ENCODE measurements around the gene TMEM132C. TPM values are rescaled to one million over a fixed set of nuclear protein-coding genes. Genes with fewer than 3 reads are reported as not detected.
"Not testable (repeated sequence)": the region's sequence is repeated elsewhere in the genome, so short reads cannot be mapped to it uniquely, and the experiment has no call there.

TMEM132C gene
- total RNA-seq, 6 experiments from 2014 or later, result 0.04 to 0.19 (median 0.06) TPM; not detected in 3

GRCh38 chr12:128236525-128236924 lies 30.4 kb upstream of the TMEM132C start:
- ATAC-seq, result no peak
- H3K9me3 ChIP-seq, result no peaks in the 10 kb centered on the region

GRCh38 chr12:128240745-128241144 lies 26.2 kb upstream of the TMEM132C start:
- 46% methylated on average over 2 of the region's 2 CpGs for WGBS (ENCODE audit: insufficient coverage, low coverage, low lambda C conversion rate, missing lambda C conversion rate)
- Histone ChIP-seq H3K4me3 (no peak overlapping the region), H3K27ac (no peak overlapping the region), H3K4me1 (no peaks in the 10 kb centered on the region), H3K36me3 (no peaks in the 10 kb centered on the region), H3K9me3 (no peaks in the 10 kb centered on the region), H3K27me3 (no peaks in the 10 kb centered on the region)
- no peak for TF ChIP-seq POLR2A (IDR thresholded peaks at IDR 0.05)
- no peak for TF ChIP-seq CTCF (IDR thresholded peaks at IDR 0.05)
- ATAC-seq, result no peak
- intact Hi-C loops (cut with DNase I), result no loop called here
- no peak for DNase-seq

More at GRCh38 chr12:128236525-128236924, 30.4 kb upstream of the TMEM132C start:
- Histone ChIP-seq H3K4me1 (no peaks in the 10 kb centered on the region), H3K36me3 (no peaks in the 10 kb centered on the region), H3K4me3 (no peak overlapping the region), H3K27ac (no peak overlapping the region), H3K27me3 (no peaks in the 10 kb centered on the region)
- TF ChIP-seq CTCF (IDR thresholded peaks at IDR 0.05) (no peak), POLR2A (IDR thresholded peaks at IDR 0.05) (no peak)
- DNase-seq, result no peak
- intact Hi-C loops (cut with DNase I), result no loop called here
- WGBS (ENCODE audit: insufficient coverage, low coverage, low lambda C conversion rate, missing lambda C conversion rate), result 8% methylated on average over 1 of the region's 1 CpG

- DNase-seq, result no peak
- Histone ChIP-seq H3K4me3 (no peak overlapping the region), H3K27ac (no peak overlapping the region), H3K9me3 (no peaks in the 10 kb centered on the region), H3K4me1 (no peaks in the 10 kb centered on the region), H3K36me3 (no peaks in the 10 kb centered on the region), H3K27me3 (no peaks in the 10 kb centered on the region)
- TF ChIP-seq POLR2A (IDR thresholded peaks at IDR 0.05) (no peak), CTCF (IDR thresholded peaks at IDR 0.05) (no peak)
- 72% methylated on average over 2 of the region's 2 CpGs for WGBS (ENCODE audit: insufficient coverage, low coverage, low lambda C conversion rate, missing lambda C conversion rate)
- no peak for ATAC-seq
- intact Hi-C loops (cut with DNase I), result no loop called here
These were observed 21.8 kb upstream of the TMEM132C start for GRCh38 chr12:128245121-128245520.

GRCh38 chr12:128245905-128246304 lies 21.1 kb upstream of the TMEM132C start:
- 24% methylated on average over 7 of the region's 7 CpGs for WGBS (ENCODE audit: insufficient coverage, low coverage, low lambda C conversion rate, missing lambda C conversion rate)
- no peak for DNase-seq
- Histone ChIP-seq H3K4me3 (no peak overlapping the region), H3K4me1 (no peaks in the 10 kb centered on the region), H3K27ac (no peak overlapping the region), H3K27me3 (no peaks in the 10 kb centered on the region), H3K9me3 (no peaks in the 10 kb centered on the region), H3K36me3 (no peaks in the 10 kb centered on the region)
- no peak for TF ChIP-seq POLR2A (IDR thresholded peaks at IDR 0.05)
- no peak for TF ChIP-seq CTCF (IDR thresholded peaks at IDR 0.05)
- intact Hi-C loops (cut with DNase I), result no loop called here
- no peak for ATAC-seq

GRCh38 chr12:128250096-128250495 lies 16.9 kb upstream of the TMEM132C start:
- intact Hi-C loops (cut with DNase I), result no loop called here
- no peak for TF ChIP-seq POLR2A (IDR thresholded peaks at IDR 0.05)
- H3K4me1 ChIP-seq, result no peaks in the 10 kb centered on the region
- H3K36me3 ChIP-seq, result no peaks in the 10 kb centered on the region
- WGBS (ENCODE audit: insufficient coverage, low coverage, low lambda C conversion rate, missing lambda C conversion rate), result 48% methylated on average over 8 of the region's 8 CpGs
- H3K9me3 ChIP-seq, result no peaks in the 10 kb centered on the region
- no peak for DNase-seq
- no peak overlapping the region for H3K27ac ChIP-seq
- H3K27me3 ChIP-seq, result no peaks in the 10 kb centered on the region
- H3K4me3 ChIP-seq, result no peak overlapping the region
- no peak for ATAC-seq

- H3K36me3 ChIP-seq; H3K4me3 ChIP-seq; ATAC-seq; H3K9me3 ChIP-seq; H3K27ac ChIP-seq; DNase-seq; intact Hi-C loops (cut with DNase I); H3K4me1 ChIP-seq; H3K27me3 ChIP-seq: not testable (repeated sequence)
These were observed 13.1 kb upstream of the TMEM132C start for GRCh38 chr12:128253829-128254228.

Data from right lobe of liver (tissue), 6 donors.